Measurements from ENCODE around the gene MGST3.
"Not testable (repeated sequence)": the region's sequence is repeated elsewhere in the genome, so short reads cannot be mapped to it uniquely, and the experiment has no call there.

The MGST3 gene

GRCh38 chr1:165600793-165601192 is 30.2 kb upstream of the MGST3 start:
- no peak for DNase-seq (ENCODE audit: low read depth, low spot score)
- Histone ChIP-seq H3K4me3 (no peak overlapping the region), H3K9me3 (ENCODE audit: low read depth, low read length) (no peaks in the 10 kb centered on the region), H3K9ac (ENCODE audit: insufficient read length) (no peak overlapping the region), H3K36me3 (ENCODE audit: insufficient read depth, low read length) (no peaks in the 10 kb centered on the region), H3K27ac (no peak overlapping the region)
- no peak for TF ChIP-seq EZH2 (IDR thresholded peaks at IDR 0.05)
- TF ChIP-seq FOXP2 (optimal IDR thresholded peaks at IDR 0.05; ENCODE audit: control extremely low read depth, extremely low read length, insufficient read depth), result no peak
- TF ChIP-seq POLR2AphosphoS5 (IDR thresholded peaks at IDR 0.05; ENCODE audit: borderline replicate concordance, low read depth, low read length), result no peak

DNA sequence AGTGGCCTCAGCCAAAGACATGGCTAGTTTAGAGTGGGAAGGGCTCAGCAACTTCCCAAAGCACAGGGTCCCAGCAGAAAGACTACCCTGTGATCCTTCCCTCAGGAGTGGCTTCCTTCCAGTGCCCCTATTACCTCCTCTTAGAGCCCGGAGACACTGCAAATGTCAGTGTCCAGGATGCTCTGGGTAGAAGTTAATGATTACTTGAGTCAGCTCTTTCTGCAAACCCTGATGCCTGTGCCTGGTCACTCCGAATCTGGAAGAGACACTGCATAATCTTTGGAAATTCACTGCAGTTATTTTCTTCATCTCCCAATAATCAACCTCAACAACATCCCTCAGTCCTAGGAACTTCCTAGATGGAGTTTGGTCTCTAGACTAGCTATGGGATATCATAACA is 27.2 kb upstream of the MGST3 start:
- H3K27ac ChIP-seq, result no peak overlapping the region
- H3K36me3 ChIP-seq (ENCODE audit: insufficient read depth, low read length), result no peaks in the 10 kb centered on the region
- TF ChIP-seq EZH2 (IDR thresholded peaks at IDR 0.05), result no peak
- TF ChIP-seq FOXP2 (optimal IDR thresholded peaks at IDR 0.05; ENCODE audit: control extremely low read depth, extremely low read length, insufficient read depth), result no peak
- no peak for TF ChIP-seq POLR2AphosphoS5 (IDR thresholded peaks at IDR 0.05; ENCODE audit: borderline replicate concordance, low read depth, low read length)
- no peaks in the 10 kb centered on the region for H3K9me3 ChIP-seq (ENCODE audit: low read depth, low read length)
- DNase-seq (ENCODE audit: low read depth, low spot score), result no peak
- no peak overlapping the region for H3K9ac ChIP-seq (ENCODE audit: insufficient read length)
- no peak overlapping the region for H3K4me3 ChIP-seq

- no peak overlapping the region for H3K4me3 ChIP-seq
- TF ChIP-seq FOXP2 (optimal IDR thresholded peaks at IDR 0.05; ENCODE audit: control extremely low read depth, extremely low read length, insufficient read depth) (no peak), POLR2AphosphoS5 (IDR thresholded peaks at IDR 0.05; ENCODE audit: borderline replicate concordance, low read depth, low read length) (no peak), EZH2 (IDR thresholded peaks at IDR 0.05) (no peak)
- DNase-seq (ENCODE audit: low read depth, low spot score), result no peak
Observed at GRCh38 chr1:165605246-165605645, 25.8 kb upstream of the MGST3 start.

GRCh38 chr1:165606676-165607075 is 24.4 kb upstream of the MGST3 start:
- DNase-seq (ENCODE audit: low read depth, low spot score); H3K27ac ChIP-seq; H3K4me3 ChIP-seq; H3K9me3 ChIP-seq (ENCODE audit: low read depth, low read length); H3K9ac ChIP-seq (ENCODE audit: insufficient read length); H3K36me3 ChIP-seq (ENCODE audit: insufficient read depth, low read length): not testable (repeated sequence)

More at GRCh38 chr1:165605246-165605645, 25.8 kb upstream of the MGST3 start:
- H3K36me3 ChIP-seq (ENCODE audit: insufficient read depth, low read length), result no peaks in the 10 kb centered on the region
- H3K9me3 ChIP-seq (ENCODE audit: low read depth, low read length), result no peaks in the 10 kb centered on the region
- H3K9ac ChIP-seq (ENCODE audit: insufficient read length), result no peak overlapping the region
- H3K27ac ChIP-seq, result no peak overlapping the region

- no peak for DNase-seq (ENCODE audit: low read depth, low spot score)
- Histone ChIP-seq H3K36me3 (ENCODE audit: insufficient read depth, low read length) (no peaks in the 10 kb centered on the region), H3K9me3 (ENCODE audit: low read depth, low read length) (no peaks in the 10 kb centered on the region), H3K9ac (ENCODE audit: insufficient read length) (no peak overlapping the region), H3K4me3 (no peak overlapping the region), H3K27ac (no peak overlapping the region)
- TF ChIP-seq EZH2 (IDR thresholded peaks at IDR 0.05) (no peak), POLR2AphosphoS5 (IDR thresholded peaks at IDR 0.05; ENCODE audit: borderline replicate concordance, low read depth, low read length) (no peak), FOXP2 (optimal IDR thresholded peaks at IDR 0.05; ENCODE audit: control extremely low read depth, extremely low read length, insufficient read depth) (no peak)
Observed at GRCh38 chr1:165610866-165611265, 20.2 kb upstream of the MGST3 start.

DNA sequence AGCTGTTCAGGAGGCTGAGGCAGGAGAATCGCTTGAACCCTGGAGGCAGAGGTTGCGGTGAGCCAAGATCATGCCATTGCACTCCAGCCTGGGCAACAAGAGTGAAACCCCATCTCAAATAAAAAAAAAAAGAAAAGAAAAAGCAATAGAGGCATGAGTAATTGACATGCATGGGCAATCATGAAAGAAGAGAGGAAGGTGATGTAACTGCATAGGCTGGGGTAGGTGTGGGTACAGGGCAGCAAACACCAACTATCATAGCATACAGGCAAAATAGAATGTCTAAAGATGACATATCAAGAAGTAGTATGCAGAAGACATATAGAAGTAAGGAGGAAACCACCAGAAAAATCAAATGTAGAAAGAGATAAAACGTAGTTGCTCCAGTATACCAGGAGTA is 19.0 kb upstream of the MGST3 start:
- Histone ChIP-seq H3K36me3 (ENCODE audit: insufficient read depth, low read length) (no peaks in the 10 kb centered on the region), H3K9me3 (ENCODE audit: low read depth, low read length) (no peaks in the 10 kb centered on the region), H3K4me3 (no peak overlapping the region), H3K27ac (no peak overlapping the region), H3K9ac (ENCODE audit: insufficient read length) (no peak overlapping the region)
- TF ChIP-seq POLR2AphosphoS5 (IDR thresholded peaks at IDR 0.05; ENCODE audit: borderline replicate concordance, low read depth, low read length) (no peak), EZH2 (IDR thresholded peaks at IDR 0.05) (no peak), FOXP2 (optimal IDR thresholded peaks at IDR 0.05; ENCODE audit: control extremely low read depth, extremely low read length, insufficient read depth) (no peak)
- DNase-seq (ENCODE audit: low read depth, low spot score), result no peak

- H3K9me3 ChIP-seq (ENCODE audit: low read depth, low read length), result no peaks in the 10 kb centered on the region
- no peaks in the 10 kb centered on the region for H3K36me3 ChIP-seq (ENCODE audit: insufficient read depth, low read length)
- H3K4me3 ChIP-seq, result no peak overlapping the region
- no peak overlapping the region for H3K9ac ChIP-seq (ENCODE audit: insufficient read length)
- DNase-seq (ENCODE audit: low read depth, low spot score), result no peak
- no peak for TF ChIP-seq EZH2 (IDR thresholded peaks at IDR 0.05)
- TF ChIP-seq POLR2AphosphoS5 (IDR thresholded peaks at IDR 0.05; ENCODE audit: borderline replicate concordance, low read depth, low read length), result no peak
- no peak for TF ChIP-seq FOXP2 (optimal IDR thresholded peaks at IDR 0.05; ENCODE audit: control extremely low read depth, extremely low read length, insufficient read depth)
- H3K27ac ChIP-seq, result no peak overlapping the region
Observed at GRCh38 chr1:165616054-165616612, 14.9 kb upstream of the MGST3 start.

- no peak overlapping the region for H3K9ac ChIP-seq (ENCODE audit: insufficient read length)
- no peak for DNase-seq (ENCODE audit: low read depth, low spot score)
- no peak overlapping the region for H3K4me3 ChIP-seq
- TF ChIP-seq POLR2AphosphoS5 (IDR thresholded peaks at IDR 0.05; ENCODE audit: borderline replicate concordance, low read depth, low read length) (no peak), FOXP2 (optimal IDR thresholded peaks at IDR 0.05; ENCODE audit: control extremely low read depth, extremely low read length, insufficient read depth) (no peak), EZH2 (IDR thresholded peaks at IDR 0.05) (no peak)
- H3K36me3 ChIP-seq (ENCODE audit: insufficient read depth, low read length), result no peaks in the 10 kb centered on the region
- no peak overlapping the region for H3K27ac ChIP-seq
- H3K9me3 ChIP-seq (ENCODE audit: low read depth, low read length), result no peaks in the 10 kb centered on the region
Observed at GRCh38 chr1:165616987-165617546, 14.0 kb upstream of the MGST3 start.

GRCh38 chr1:165619647-165620151 is 11.3 kb upstream of the MGST3 start:
- H3K27ac ChIP-seq, result no peak overlapping the region
- H3K36me3 ChIP-seq (ENCODE audit: insufficient read depth, low read length), result no peaks in the 10 kb centered on the region
- H3K9me3 ChIP-seq (ENCODE audit: low read depth, low read length), result no peaks in the 10 kb centered on the region
- H3K4me3 ChIP-seq, result no peak overlapping the region
- H3K9ac ChIP-seq (ENCODE audit: insufficient read length), result no peak overlapping the region
- TF ChIP-seq FOXP2 (optimal IDR thresholded peaks at IDR 0.05; ENCODE audit: control extremely low read depth, extremely low read length, insufficient read depth) (no peak), POLR2AphosphoS5 (IDR thresholded peaks at IDR 0.05; ENCODE audit: borderline replicate concordance, low read depth, low read length) (no peak), EZH2 (IDR thresholded peaks at IDR 0.05) (no peak)
- no peak for DNase-seq (ENCODE audit: low read depth, low spot score)
